Muscle of arm (tissue), 14 donors: ENCODE results near the gene PLCXD3. TPM values are rescaled to one million over a fixed set of nuclear protein-coding genes. Genes with fewer than 3 reads are reported as not detected.

Source experiments
- DNase-seq: peaks from one replicate; pipeline ENCODE4 v3.0.0-alpha.2; 2013
- long read RNA-seq, 11 donors: transcript quantifications; one replicate each; lab custom pipeline, GENCODE V29; 2026
- polyA plus RNA-seq, 12 donors: library from polyadenylated mRNA; unstranded; fragments of 120-200 nt; gene quantifications; one replicate each; pipeline ENCODE4 v1.2.1, GENCODE V29; 2013; ENCODE audit not compliant: insufficient read length in 12 of 12

The PLCXD3 gene
- polyA plus RNA-seq, result under 1 TPM in 10 of 12 donors, not detected in 2; 0.05 to 0.24 (median 0.10) TPM
- long read RNA-seq, donor 1, full-length matches to known transcripts, result 1 of 1 reads
- long read RNA-seq, donor 1, partial matches to known transcripts, result 0 of 1 reads
- long read RNA-seq, donor 1, other reads (novel, unspliced or antisense), result 0 of 1 reads
- long read RNA-seq, donor 2, result 0 reads
- long read RNA-seq, donor 3, result 0 reads
- long read RNA-seq, donor 4, result 0 reads
- long read RNA-seq, donor 5, result 0 reads
- long read RNA-seq, donor 6, result 0 reads
- long read RNA-seq, donor 7, result 0 reads
- long read RNA-seq, donor 8, result 0 reads
- long read RNA-seq, donor 9, result 0 reads
- long read RNA-seq, donor 10, result 0 reads
- long read RNA-seq, donor 11, result 0 reads

DNA sequence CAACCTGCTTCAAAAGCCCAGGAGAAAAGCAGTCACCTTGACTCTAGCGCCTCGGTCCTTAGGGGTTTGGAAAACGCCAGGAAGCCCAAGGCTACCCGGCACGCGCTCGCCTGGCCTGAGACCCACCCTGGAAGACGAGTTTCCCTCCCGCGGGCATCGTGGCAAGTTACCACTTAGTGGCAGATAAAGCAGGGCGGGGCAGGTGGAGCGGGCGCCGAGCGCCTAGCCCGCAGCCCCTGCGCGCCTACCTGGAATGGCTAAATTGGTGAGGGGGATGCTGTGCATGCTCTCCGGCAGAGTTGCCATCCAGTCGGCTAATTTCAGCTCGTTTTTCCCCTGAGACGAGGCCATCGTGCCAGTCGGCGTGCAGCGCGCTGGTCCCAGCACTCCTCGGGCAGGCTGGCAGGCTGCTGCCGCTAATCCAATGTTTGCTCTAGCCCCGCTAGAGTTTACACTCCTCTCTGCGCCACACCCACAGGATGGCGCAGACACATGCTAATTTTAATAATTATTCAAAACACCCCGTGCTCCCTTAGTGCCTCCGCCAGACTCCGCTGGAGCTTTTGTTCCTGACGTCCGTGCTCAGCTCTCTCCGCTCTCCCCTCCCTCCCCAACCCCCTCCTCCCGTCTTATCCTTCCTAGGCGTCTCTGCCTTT, at the start of gene PLCXD3:
PLCXD3 (minus strand) TSS at position 426 of the 656 bp plus-strand sequence; CDS start at position 351, 75 bp downstream.
- DNase-seq, result no peak

- no peak for DNase-seq
Measured at GRCh38 chr5:41559184-41559583, 48.8 kb upstream of the PLCXD3 start.

DNA sequence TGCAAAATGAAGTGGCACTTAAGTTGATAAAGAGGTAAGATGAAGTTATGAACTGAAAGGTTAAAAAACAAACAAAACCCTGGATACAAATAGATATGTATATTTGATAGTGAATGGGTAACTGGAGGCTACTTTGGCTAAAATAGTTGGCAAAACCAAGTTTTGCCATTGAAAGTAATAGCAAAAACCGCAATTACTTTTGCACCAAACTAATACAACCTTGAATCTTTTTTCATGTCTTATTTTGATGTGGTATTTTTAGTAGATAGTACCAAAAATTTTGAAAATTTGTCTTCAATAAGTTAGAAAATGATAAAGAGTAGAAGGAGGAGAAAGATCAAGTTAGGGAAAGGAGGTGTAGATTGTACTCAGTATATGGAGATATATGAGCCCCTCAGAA, 47.9 kb upstream of the PLCXD3 start:
- no peak for DNase-seq

- no peak for DNase-seq
Measured at GRCh38 chr5:41547991-41548390, 37.6 kb upstream of the PLCXD3 start.

GRCh38 chr5:41542183-41542582, 31.8 kb upstream of the PLCXD3 start:
- no peak for DNase-seq

GRCh38 chr5:41539454-41539853, 29.1 kb upstream of the PLCXD3 start:
- no peak for DNase-seq

DNA sequence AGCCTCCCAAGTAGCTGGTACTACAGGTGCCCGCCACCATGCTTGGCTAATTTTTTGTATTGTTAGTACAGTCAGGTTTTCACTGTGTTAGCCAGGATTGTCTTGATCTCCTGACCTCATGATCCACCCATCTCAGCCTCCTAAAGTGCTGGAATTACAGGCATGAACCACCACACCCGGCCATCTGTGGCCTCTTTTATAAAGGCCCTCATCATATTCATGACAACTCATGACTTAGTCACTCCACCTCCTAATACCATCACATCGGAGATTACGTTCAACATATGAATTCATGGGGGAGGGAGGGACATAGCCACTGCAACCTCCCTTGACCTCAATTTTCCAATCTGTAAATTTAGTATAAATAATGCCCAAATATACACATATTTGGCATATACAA, 27.2 kb upstream of the PLCXD3 start:
- DNase-seq, result no peak

DNA sequence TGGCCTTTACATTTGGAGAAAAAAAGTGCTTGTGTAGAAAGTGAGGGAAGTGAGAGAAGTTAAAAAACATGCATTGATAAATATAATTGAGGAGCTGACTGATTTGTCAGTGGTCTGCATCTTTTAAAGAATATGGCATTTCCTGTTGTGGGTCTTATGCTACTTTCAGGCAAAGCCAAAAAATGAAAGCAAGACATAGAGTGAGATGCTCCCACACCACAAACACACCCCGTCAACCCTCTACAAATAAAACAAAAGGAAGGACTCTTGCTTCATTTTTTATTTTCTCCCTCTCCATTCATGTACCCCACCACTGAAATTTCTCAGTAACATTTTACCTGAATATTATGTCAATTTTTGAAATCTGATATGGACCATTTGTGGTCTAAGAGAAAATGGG, 22.1 kb upstream of the PLCXD3 start:
- no peak for DNase-seq

- DNase-seq, result no peak
Measured at GRCh38 chr5:41527201-41527779, 16.9 kb upstream of the PLCXD3 start.

GRCh38 chr5:41526699-41527098, 16.3 kb upstream of the PLCXD3 start:
- no peak for DNase-seq

DNA sequence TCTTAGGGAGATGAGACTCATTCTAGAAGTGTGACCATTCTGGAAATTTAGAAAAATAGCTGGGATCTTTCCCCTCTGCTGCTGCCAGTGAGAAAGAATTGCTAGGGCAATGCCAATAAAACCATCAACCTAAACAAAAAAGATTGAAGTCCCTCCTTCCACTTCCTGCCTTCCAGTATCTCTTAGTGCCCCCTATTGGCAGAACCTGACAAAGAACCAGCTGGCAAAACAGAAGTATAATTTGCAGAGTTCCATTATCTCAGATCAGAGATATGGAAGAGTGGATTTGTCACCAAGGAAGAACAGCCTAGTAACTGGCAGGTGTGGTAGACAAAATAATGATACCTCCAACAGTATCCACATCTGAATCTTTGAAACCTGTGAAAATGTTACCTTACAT, 13.8 kb upstream of the PLCXD3 start:
- no peak for DNase-seq

DNA sequence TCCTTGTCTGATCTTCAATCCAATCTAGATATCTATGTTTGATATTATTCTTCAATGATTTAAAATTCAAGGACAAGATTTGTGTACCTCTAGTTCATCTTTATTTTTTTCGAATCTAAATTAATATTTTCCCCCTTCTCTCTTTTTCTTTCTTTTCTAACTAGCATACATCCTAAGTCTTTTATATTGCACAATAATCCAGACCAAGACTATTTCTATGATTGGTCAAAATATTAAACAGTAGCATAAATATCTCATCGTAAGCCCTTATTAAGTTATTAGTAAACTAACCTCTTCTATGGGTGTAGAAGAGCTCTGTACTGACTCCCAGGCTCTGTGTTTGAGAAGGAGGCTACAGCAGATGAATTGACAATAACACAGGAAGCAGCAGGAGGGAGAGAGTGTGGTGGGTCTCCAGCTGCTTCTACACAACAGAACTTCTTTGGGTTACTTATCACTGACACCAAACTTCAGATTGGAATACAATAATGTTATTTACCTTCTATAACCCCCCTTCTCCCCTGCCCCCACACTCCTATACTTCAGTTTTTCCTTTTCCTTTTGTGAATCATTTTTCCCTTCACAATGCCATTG, 11.9 kb upstream of the PLCXD3 start:
- DNase-seq, result no peak

DNA sequence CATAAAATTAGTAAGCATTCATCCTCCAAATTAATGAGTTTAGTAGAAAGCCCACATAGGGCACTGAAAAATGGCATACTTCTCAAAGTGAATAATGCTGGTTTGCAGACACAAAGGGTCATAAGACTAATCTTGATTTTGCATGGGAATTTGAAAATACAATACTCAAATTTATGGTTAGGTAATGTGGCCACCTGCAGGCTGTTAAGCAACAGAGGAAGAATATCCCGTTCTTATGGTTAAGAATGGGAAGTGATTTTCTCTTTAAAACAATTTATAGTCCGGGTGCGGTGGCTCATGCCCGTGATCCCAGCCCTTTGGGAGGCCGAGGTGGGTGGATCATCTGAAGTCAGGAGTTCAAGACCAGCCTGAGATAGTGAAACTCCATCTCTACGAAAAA, 9.4 kb upstream of the PLCXD3 start:
- DNase-seq, result no peak

- DNase-seq, result peak; percentile 4
Measured at GRCh38 chr5:41517909-41518308, 7.5 kb upstream of the PLCXD3 start.

- no peak for DNase-seq
Measured at GRCh38 chr5:41511241-41511640, 840 bp upstream of the PLCXD3 start.

DNA sequence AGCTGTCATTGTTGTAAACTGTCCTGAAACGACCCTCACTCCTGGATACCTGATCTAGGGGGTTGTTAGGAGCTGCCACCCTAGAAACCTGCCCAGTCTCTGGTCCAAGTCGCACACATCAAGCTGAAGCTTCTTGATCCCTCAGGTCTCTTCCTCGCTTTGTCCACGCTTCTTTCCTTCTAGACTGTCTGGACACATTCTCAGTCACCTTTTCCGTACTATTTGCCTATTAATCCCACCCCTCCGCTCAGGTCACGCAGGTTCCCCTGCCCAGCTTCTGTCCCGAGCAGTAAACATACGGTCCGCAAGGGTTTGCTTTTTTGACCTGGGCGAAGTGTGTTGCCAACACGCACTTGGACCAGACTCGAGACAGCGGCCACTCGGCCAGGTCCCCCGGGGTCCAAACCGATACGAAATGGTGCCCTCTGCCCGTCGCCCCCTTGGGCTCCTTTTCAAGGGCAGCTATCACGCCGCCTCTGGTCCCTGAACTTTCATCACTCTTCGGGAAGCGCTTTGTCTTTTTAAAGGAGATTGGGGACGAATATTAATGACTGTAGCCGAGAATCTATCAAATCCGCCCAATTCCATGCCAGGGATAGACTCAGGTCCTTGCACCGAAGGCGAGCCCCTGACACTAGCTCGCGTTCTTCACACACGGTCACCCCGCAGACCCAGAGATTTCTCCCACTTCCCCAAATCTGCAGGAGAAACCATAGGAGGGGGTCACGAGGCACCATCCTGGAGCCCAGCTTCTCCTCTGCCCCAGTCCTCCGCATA, 814 bp downstream of the PLCXD3 start:
- DNase-seq, result no peak

DNA sequence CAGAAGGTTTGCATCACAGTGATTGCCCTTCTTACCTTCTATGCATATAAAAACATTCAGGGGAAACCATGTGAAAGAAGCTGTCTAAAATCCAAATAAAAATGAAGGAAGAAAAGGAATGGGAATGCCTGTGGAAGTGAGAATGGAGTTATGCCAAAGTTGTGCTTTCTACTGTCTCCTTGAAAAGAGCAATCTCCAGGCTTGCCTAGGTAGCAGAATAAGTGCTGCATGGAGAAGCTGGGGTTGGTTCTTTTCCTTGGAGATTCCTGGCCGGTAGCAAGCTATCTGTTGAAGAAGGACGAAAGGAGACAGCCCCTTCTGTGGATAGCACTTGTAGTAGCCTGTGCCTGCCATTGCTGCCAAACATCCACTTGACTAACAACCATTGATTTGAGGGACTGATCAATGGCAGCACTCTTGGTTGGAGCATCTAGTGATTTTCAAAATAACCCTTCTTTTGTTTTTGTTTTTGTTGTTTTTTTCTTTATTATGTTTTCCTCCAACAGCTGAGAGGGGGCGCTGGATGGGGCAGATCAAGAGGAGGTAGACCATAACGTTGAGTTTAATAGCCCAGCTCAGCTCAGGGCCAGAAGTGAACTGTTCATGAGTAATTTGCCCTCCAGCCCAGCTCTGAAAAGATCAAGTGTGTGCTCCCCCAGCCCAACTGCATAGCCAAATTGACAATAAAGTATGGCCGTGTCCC, 1.6 kb downstream of the PLCXD3 start:
- no peak for DNase-seq

GRCh38 chr5:41508186-41508585, 2.2 kb downstream of the PLCXD3 start:
- no peak for DNase-seq

DNA sequence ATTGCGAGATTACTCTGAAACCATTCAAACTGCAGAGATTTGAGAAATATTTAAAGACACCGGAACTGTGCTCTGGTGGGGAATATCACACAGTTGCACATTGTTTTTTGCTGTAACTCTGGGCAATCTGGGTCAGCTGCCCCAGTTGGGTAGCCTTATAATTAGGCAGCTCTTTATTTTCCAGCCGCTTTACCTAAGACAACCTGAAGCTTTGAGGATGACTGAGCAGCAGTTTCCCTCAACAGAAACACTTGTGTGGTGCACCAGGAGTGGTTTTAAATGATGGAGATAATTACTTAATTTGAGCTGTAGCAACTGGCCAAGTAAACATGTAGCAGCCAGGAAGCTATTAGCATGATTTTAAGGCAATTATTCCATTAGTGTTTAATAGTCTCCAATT, 2.9 kb downstream of the PLCXD3 start:
- no peak for DNase-seq

DNA sequence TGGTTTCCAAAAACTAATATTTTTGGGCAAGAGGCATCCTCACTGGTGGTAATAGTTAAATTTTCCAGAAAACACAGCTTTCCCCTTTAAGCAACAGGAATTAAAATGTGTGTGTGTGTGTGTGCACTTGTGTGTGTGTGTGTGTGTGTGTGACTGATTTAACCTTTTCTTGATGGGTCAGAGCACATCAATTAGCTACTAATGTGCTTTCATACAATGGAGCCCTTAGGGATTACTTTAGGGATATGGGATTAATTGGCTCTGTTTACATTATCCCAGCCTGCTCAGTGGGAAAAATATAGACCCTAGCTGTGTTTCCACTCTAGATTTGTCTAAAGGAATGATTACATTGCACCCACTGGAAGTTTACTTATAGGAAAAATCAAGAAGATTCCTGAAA, 6.5 kb downstream of the PLCXD3 start:
- DNase-seq, result no peak

DNA sequence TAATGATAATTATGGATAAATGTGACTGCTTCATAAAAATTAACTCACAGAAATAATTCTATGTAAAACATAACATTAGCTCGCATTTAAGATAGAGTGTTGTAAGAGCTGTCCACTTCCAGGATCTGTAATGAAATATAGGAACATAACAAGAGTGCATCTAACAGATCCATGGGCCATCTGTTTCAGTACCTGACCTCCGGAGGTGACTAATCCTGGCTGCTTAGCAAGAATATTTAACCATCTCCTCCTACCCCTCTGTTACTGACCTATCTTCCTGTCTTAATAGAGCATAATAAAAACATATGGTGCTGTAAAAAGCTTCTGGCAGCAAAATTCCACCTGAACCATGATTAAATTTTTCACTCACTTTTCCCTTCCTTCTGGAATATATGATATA, 7.1 kb downstream of the PLCXD3 start:
- no peak for DNase-seq
